ENCODE results near the gene SPTB.

The SPTB gene

DNA sequence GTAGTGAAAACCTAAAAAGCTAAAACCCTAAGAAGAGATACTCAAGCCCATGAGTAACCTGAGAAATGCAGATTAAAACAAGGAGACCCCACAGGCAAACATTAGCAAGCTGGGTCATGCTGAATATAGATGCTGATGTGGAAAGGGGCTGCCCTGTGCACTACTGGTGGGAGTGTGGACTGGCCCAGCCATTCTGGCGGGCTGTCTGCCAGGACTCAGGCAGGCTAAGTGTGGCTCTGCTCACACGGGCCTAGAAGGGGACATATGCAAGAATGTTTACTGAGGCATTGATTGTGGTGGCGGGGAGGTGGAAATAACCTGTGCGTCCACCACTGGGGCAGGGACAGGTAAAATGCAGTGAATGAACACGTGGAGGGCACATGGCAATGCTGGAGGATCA is 48.3 kb downstream of the SPTB start:
- H3K4me3 ChIP-seq (ENCODE audit: low read depth, low read length): no peak overlapping the region
- TF ChIP-seq, protein P1, sequence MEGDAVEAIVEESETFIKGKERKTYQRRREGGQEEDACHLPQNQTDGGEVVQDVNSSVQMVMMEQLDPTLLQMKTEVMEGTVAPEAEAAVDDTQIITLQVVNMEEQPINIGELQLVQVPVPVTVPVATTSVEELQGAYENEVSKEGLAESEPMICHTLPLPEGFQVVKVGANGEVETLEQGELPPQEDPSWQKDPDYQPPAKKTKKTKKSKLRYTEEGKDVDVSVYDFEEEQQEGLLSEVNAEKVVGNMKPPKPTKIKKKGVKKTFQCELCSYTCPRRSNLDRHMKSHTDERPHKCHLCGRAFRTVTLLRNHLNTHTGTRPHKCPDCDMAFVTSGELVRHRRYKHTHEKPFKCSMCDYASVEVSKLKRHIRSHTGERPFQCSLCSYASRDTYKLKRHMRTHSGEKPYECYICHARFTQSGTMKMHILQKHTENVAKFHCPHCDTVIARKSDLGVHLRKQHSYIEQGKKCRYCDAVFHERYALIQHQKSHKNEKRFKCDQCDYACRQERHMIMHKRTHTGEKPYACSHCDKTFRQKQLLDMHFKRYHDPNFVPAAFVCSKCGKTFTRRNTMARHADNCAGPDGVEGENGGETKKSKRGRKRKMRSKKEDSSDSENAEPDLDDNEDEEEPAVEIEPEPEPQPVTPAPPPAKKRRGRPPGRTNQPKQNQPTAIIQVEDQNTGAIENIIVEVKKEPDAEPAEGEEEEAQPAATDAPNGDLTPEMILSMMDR (IDR thresholded peaks at IDR 0.05; ENCODE audit: borderline replicate concordance, insufficient read depth, low read depth, low read length): no peak

DNA sequence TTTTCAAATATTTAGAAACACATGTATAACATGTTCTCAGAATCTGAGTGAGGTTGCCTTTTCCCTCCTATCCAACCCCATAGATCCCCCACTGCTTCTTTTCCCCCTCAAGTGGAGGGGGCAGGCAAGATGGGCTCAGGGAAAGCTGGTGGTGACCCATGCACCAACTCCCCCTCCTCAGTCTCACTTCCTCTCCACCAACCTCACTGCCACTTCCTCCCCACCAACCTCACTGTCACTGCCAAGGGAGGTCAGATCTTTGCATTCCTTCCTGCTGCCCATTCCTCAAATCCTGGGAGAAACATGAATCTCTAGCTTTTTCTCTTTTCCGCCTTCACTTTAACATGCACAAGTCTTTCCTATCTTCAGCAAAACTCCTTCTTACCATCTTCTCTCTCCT is 48.7 kb downstream of the SPTB start:
- TF ChIP-seq, protein P1 (IDR thresholded peaks at IDR 0.05; ENCODE audit: borderline replicate concordance, insufficient read depth, low read depth, low read length): no peak
- no peak overlapping the region for H3K4me3 ChIP-seq (ENCODE audit: low read depth, low read length)

DNA sequence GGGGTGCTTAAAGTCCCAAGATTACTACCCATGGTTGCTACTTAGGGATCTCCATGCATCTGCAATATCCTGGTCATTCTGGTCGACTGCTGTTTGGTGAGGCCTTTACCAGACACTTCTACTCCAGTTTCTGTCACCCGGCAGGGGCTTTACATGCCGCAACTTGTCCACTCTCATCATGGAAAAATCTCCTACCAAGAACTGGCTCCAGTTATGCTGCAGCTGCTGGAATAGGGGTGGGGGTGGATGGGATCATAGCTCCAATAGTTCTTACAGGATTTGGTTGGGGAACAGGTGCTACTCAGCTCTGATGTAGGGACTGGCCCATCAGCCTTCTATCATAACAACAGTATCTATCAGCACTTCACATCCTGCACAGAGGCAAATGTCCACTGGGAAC is 51.6 kb downstream of the SPTB start:
- TF ChIP-seq, protein P1 (IDR thresholded peaks at IDR 0.05; ENCODE audit: borderline replicate concordance, insufficient read depth, low read depth, low read length): no peak
- no peak overlapping the region for H3K4me3 ChIP-seq (ENCODE audit: low read depth, low read length)

DNA sequence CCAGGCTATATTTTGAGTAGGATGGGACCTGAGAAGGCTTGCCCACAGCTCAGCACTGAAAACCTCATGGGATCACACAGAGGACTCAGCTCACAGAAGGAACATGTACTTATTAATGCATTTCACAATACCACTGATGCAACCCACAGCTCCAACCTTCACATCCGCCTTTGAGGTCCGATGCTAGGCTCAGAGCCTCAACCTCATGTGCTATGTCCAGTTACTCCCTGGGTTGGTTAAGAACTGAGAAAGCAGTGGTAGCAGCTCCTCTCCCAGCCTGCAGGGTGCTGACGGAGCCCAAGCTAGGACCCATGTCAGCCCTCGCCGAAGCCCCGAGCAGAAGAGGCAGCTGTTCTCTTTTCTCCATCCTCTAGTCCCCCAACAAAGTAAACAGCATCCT is 52.9 kb downstream of the SPTB start:
- H3K4me3 ChIP-seq (ENCODE audit: low read depth, low read length): no peak overlapping the region
- TF ChIP-seq, protein P1 (IDR thresholded peaks at IDR 0.05; ENCODE audit: borderline replicate concordance, insufficient read depth, low read depth, low read length): no peak

DNA sequence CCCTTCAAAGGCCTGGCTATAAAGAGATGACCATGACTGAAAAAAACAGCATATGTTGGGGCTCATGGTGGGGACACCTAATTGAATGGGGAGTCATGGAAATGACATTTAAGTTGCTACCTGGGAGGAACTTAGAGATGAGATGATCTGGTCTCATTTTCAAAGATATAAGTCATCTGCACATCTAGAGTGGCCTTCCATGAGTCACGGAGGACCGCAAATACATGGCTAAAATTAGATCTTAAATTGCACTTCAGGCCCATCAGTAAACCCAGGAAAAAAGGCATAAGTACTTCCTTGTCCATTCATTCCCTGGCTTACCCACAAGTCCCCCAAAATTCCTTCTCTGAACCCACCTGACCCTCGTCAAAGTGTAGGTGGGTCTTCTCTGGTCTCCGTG is 53.4 kb downstream of the SPTB start:
- TF ChIP-seq, protein P1 (IDR thresholded peaks at IDR 0.05; ENCODE audit: borderline replicate concordance, insufficient read depth, low read depth, low read length): no peak
- H3K4me3 ChIP-seq (ENCODE audit: low read depth, low read length): no peak overlapping the region

DNA sequence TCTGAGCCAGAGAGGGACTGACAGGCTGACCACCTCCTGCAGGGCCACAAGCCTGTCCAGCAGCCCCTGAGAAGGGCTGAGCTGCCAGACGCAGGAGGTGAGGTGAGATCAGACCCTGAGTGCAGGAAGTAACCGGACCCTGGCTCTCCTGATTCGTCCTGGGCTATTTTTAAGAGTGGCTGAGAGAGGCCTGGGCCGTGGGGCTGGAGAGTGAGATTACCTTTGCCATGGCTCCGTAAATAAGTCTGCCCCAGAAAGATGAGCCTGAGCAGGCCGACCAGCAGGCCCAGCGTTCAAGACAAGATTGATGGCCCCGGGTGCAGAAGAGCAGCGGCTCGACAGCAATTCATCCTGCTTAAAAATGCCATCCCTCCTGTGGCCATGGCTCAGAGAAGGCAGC is 54.2 kb downstream of the SPTB start:
- no peak overlapping the region for H3K4me3 ChIP-seq (ENCODE audit: low read depth, low read length)
- TF ChIP-seq, protein P1 (IDR thresholded peaks at IDR 0.05; ENCODE audit: borderline replicate concordance, insufficient read depth, low read depth, low read length): no peak

DNA sequence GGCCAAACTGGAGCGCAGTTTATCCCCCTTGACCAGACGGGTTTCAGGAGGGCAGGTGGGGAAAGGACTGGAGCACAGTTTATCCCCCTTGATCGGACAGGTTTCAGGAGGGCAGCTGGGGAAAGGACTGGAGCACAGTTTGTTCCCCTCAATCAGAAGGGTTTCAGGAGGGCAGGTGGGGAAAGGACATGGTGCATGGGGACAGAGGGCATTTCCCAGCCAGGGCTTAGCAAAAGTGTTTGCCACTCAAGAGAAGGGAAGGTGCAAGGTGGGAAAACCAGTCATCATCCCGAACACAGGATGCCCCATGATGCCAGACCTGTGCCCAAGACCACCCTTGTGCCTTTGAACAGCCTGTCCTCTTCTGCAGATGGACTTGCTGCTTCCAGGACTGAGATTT is 54.7 kb downstream of the SPTB start:
- H3K4me3 ChIP-seq (ENCODE audit: low read depth, low read length): no peak overlapping the region
- TF ChIP-seq, protein P1 (IDR thresholded peaks at IDR 0.05; ENCODE audit: borderline replicate concordance, insufficient read depth, low read depth, low read length): no peak

Data from GM12875 (cell line).